Left ventricle myocardium inferior (tissue), 1 donor: Measurements from ENCODE around the gene DMRT3. TPM values are rescaled to one million over a fixed set of nuclear protein-coding genes. Genes with fewer than 3 reads are reported as not detected.

ENCODE experiments used
- DNase-seq: peaks from one replicate; pipeline ENCODE4 v3.0.0-alpha.2; 2020
- H3K27ac ChIP-seq: fragments of 200-600 bp; replicated peaks from 2 replicates; pipeline ENCODE4 v1.8.0; 2021
- H3K27me3 ChIP-seq: fragments of 200-600 bp; 2 replicates; pipeline ENCODE4 v1.8.0; 2021; ENCODE audit warnings: low read depth
- H3K36me3 ChIP-seq: fragments of 200-600 bp; 2 replicates; pipeline ENCODE4 v1.8.0; 2021
- H3K4me1 ChIP-seq: fragments of 200-600 bp; 2 replicates; pipeline ENCODE4 v1.8.0; 2021
- H3K4me3 ChIP-seq: fragments of 200-600 bp; 2 replicates; pipeline ENCODE4 v1.8.0; 2021; ENCODE audit warnings: mild to moderate bottlenecking, moderate library complexity
- H3K9me3 ChIP-seq: fragments of 200-600 bp; replicated peaks from 2 replicates; pipeline ENCODE4 v1.8.0; 2021
- CTCF ChIP-seq: fragments of 200-600 bp; IDR thresholded peaks from 2 replicates; pipeline ENCODE4 v1.8.0; 2021; ENCODE audit warnings: antibody characterized with exemption, mild to moderate bottlenecking, borderline replicate concordance
- intact Hi-C: fragments of 100-400 bp; cut with micrococcal nuclease; formaldehyde crosslinking; loops from one replicate; pipeline ENCODE4 v1.11.0; 2022
- total RNA-seq: library from RNA; stranded (reverse); fragmentation: NEBNext Ultra II Directional; extraction: Animal tissue kit (Norgen Biotek cat#: 25700); gene quantifications from one replicate; pipeline ENCODE4 v1.2.1, GENCODE V29; 2021
- donor health status: DM: no; HTN: yes; CAD: no; lungs with severe emphysema.

Gene DMRT3
- total RNA-seq, 1 donor from 2014 or later: not detected

GRCh38 chr9:935348-935965 lies 41.0 kb upstream of the DMRT3 start:
- Histone ChIP-seq H3K27ac (no peak overlapping the region), H3K4me3 (no peak overlapping the region), H3K9me3 (peaks cover 16% of the 10 kb centered on the region), H3K36me3 (no peaks in the 10 kb centered on the region), H3K27me3 (peaks cover 91% of the 10 kb centered on the region), H3K4me1 (no peaks in the 10 kb centered on the region)
- no peak for TF ChIP-seq CTCF
- intact Hi-C loops: no loop called here
- no peak for DNase-seq

- no peak for DNase-seq
- TF ChIP-seq CTCF: no peak
- Histone ChIP-seq H3K4me1 (no peaks in the 10 kb centered on the region), H3K9me3 (peaks cover 13% of the 10 kb centered on the region), H3K36me3 (no peaks in the 10 kb centered on the region), H3K27ac (no peak overlapping the region), H3K27me3 (peaks cover 89% of the 10 kb centered on the region), H3K4me3 (no peak overlapping the region)
- intact Hi-C loops: no loop called here
Observed at GRCh38 chr9:942805-943580, 33.5 kb upstream of the DMRT3 start.

- no peaks in the 10 kb centered on the region for H3K9me3 ChIP-seq
- no peaks in the 10 kb centered on the region for H3K36me3 ChIP-seq
- DNase-seq: no peak
- H3K27me3 ChIP-seq: peaks cover 92% of the 10 kb centered on the region
- no peak overlapping the region for H3K4me3 ChIP-seq
- no peak for TF ChIP-seq CTCF
- intact Hi-C loops: no loop called here
- no peaks in the 10 kb centered on the region for H3K4me1 ChIP-seq
- no peak overlapping the region for H3K27ac ChIP-seq
Observed at GRCh38 chr9:947985-948384, 28.5 kb upstream of the DMRT3 start.

GRCh38 chr9:948497-948896 lies 28.0 kb upstream of the DMRT3 start:
- Histone ChIP-seq H3K9me3 (no peaks in the 10 kb centered on the region), H3K27me3 (peaks cover 92% of the 10 kb centered on the region), H3K4me3 (no peak overlapping the region), H3K4me1 (no peaks in the 10 kb centered on the region), H3K36me3 (no peaks in the 10 kb centered on the region), H3K27ac (no peak overlapping the region)
- intact Hi-C loops: no loop called here
- no peak for DNase-seq
- TF ChIP-seq CTCF: no peak

- H3K27ac ChIP-seq: no peak overlapping the region
- no peak for TF ChIP-seq CTCF
- intact Hi-C loops: no loop called here
- peaks cover 94% of the 10 kb centered on the region for H3K27me3 ChIP-seq
- no peak for DNase-seq
- no peak overlapping the region for H3K4me3 ChIP-seq
- no peaks in the 10 kb centered on the region for H3K4me1 ChIP-seq
- no peaks in the 10 kb centered on the region for H3K9me3 ChIP-seq
- H3K36me3 ChIP-seq: no peaks in the 10 kb centered on the region
Observed at GRCh38 chr9:950139-950538, 26.3 kb upstream of the DMRT3 start.
